WERI-Rb-1 (cell line): ENCODE data around the gene WDR12.

Experiments used
- DNase-seq: peaks from one replicate; pipeline ENCODE4 v3.0.0-alpha.2; 2020
- H3K27ac ChIP-seq: fragments of 250-450 bp; sonication (Bioruptor Pico); 2 replicates; pipeline ENCODE4 v1.5.1; 2020; ENCODE audit warnings: mild to moderate bottlenecking, moderate library complexity
- H3K27me3 ChIP-seq: fragments of 250-450 bp; sonication (Bioruptor Pico); 2 replicates; pipeline ENCODE4 v1.5.1; 2021; ENCODE audit warnings: mild to moderate bottlenecking, low read depth, moderate library complexity; ENCODE audit not compliant: insufficient read depth, severe bottlenecking
- H3K36me3 ChIP-seq: fragments of 250-450 bp; sonication (Bioruptor Pico); 2 replicates; pipeline ENCODE4 v1.5.1; 2020; ENCODE audit warnings: mild to moderate bottlenecking, moderate library complexity
- H3K4me3 ChIP-seq: 2 replicates; pipeline ENCODE4 v1.5.1; 2011; ENCODE audit warnings: low read depth, mild to moderate bottlenecking, control low read depth, low read length
- H3K9me3 ChIP-seq: fragments of 250-450 bp; sonication (Bioruptor Pico); 2 replicates; pipeline ENCODE4 v1.5.1; 2021; ENCODE audit warnings: mild to moderate bottlenecking, moderate library complexity; ENCODE audit not compliant: severe bottlenecking
- CTCF ChIP-seq: IDR thresholded peaks from 2 replicates; pipeline ENCODE4 v1.5.1; 2011; ENCODE audit warnings: low read depth, mild to moderate bottlenecking, control low read depth, inconsistent platforms, low read length

Gene WDR12

DNA sequence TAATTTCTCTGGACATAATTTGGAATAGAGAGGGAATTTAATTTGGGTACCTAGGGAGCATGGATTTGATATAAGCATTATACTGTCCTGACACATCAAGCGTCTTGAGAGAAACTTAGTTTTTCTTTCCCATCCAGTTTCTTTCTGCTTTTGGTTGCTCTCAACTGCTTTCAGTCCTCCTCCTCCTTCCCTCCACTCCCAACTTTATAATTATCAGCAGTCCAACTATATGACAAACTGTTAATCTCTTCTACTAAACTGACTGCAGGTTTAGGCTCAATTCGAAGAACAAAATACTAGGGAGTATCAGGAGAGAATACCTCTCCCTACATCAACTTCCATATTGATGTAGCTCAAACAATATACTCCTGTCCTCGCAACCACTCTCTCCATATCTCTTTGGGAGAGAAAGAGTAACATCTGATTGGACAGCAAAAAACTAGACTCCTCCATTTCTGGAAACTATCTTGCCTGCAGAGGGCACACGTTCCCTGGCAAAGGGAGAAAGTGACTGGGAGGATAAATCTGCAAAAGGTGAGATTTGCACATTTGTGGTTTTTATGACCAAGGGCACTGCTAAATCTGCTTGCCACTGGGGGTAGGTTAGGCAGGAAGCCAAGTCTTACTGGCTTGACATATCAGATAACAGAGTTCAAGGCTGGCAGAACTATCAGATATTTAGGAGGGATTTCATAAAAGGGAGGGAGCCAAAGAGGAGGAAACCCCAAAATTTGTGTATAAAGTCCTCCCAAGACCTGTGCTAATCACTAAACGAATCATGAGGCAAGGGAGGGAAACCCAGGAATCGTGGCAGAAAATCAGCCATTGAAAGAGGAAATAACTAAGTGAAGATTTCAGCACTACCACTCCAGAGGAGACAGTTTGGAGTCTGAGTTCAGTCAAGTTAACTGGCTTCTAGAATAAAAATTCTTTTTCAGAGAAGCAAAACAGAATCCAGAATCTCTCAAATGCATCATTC is 79.9 kb downstream of the WDR12 start:
- Histone ChIP-seq H3K27ac (no peak overlapping the region), H3K4me3 (no peak overlapping the region)

DNA sequence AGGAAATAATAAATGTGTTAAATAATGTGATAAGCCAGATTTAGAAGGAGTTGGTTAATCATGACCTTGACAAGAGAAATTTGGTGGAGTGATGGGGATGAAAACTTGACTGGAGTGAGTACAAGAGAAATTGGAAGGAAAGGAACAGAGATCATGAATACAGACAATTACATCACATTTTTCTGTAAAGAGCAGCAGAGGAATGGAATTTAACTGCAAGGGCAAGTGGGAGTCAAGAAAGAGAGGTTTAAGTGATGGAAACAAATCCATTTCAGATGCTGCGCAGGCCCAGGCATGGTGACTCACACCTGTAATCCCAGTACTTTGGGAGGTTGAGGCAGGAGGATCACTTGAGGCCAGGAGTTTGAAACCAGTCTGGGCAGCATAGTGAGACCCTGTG is 86.6 kb downstream of the WDR12 start:
- Histone ChIP-seq H3K36me3 (no peaks in the 10 kb centered on the region), H3K9me3 (no peaks in the 10 kb centered on the region), H3K4me3 (no peak overlapping the region), H3K27ac (no peak overlapping the region), H3K27me3 (no peaks in the 10 kb centered on the region)
- DNase-seq: no peak
- TF ChIP-seq CTCF: no peak

More for the DNA sequence above, 79.9 kb downstream of the WDR12 start:
- peak; percentile 29 for DNase-seq
- Histone ChIP-seq H3K36me3 (no peaks in the 10 kb centered on the region), H3K27me3 (no peaks in the 10 kb centered on the region), H3K9me3 (no peaks in the 10 kb centered on the region)
- peak; percentile 55 for TF ChIP-seq CTCF
